Fibroblast of pulmonary artery (primary cell): Measurements from ENCODE around the gene TOB1.

Experiments
- DNase-seq: peaks from one replicate; pipeline ENCODE4 v3.0.0-alpha.2; 2010; ENCODE audit warnings: low read depth
- H3K4me3 ChIP-seq: replicated peaks from 2 replicates; pipeline ENCODE4 v1.5.1; 2011; ENCODE audit warnings: low read depth, mild to moderate bottlenecking, control low read depth, low read length, moderate library complexity
- TF ChIP-seq, protein P1 (sequence below): IDR thresholded peaks from 2 replicates; pipeline ENCODE4 v1.5.1; 2011; ENCODE audit warnings: mild to moderate bottlenecking, control low read depth, low read length, inconsistent platforms; ENCODE audit errors: missing control alignments

Gene TOB1

DNA sequence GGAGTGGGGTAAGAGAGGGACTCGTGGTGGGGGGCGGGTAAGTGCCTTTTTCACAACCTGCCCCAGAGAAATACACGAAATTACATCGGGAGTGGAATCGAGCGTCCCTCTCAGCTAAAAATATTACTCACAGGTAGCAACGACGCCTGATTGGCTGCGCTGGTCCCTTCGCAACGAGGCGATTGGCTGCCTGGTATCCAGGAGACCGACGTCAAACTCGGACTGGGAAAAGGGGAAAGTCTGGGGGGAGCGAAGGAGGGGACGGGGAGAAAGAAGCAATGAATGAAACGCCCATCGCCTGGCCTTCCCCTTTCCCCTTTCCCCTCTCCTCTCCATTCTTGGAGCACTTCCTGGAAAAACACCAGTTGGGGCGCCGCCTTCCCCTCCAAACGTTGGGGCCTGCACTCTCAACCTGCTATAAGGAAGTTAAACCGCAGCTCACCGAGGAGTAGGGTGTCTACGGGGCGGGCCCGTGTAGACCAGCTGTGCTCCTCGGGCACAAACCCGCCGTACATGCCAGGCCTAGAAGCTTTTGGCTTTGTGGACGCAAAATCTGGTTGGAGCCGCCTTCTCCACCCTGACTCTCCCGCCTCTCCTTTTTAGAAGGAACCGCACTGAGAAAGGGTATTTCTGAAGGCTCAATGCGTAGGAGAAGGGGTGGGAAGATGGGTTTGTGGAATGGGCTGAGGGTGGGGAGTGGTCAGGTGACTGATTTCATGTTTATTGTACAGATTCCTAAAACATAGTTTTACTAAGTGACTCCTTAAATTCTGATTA, 1.4 kb upstream of the TOB1 start:
- H3K4me3 ChIP-seq = peak overlapping the region; percentile 75
- TF ChIP-seq, protein P1, sequence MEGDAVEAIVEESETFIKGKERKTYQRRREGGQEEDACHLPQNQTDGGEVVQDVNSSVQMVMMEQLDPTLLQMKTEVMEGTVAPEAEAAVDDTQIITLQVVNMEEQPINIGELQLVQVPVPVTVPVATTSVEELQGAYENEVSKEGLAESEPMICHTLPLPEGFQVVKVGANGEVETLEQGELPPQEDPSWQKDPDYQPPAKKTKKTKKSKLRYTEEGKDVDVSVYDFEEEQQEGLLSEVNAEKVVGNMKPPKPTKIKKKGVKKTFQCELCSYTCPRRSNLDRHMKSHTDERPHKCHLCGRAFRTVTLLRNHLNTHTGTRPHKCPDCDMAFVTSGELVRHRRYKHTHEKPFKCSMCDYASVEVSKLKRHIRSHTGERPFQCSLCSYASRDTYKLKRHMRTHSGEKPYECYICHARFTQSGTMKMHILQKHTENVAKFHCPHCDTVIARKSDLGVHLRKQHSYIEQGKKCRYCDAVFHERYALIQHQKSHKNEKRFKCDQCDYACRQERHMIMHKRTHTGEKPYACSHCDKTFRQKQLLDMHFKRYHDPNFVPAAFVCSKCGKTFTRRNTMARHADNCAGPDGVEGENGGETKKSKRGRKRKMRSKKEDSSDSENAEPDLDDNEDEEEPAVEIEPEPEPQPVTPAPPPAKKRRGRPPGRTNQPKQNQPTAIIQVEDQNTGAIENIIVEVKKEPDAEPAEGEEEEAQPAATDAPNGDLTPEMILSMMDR = no peak
- peak; percentile 94 for DNase-seq

DNA sequence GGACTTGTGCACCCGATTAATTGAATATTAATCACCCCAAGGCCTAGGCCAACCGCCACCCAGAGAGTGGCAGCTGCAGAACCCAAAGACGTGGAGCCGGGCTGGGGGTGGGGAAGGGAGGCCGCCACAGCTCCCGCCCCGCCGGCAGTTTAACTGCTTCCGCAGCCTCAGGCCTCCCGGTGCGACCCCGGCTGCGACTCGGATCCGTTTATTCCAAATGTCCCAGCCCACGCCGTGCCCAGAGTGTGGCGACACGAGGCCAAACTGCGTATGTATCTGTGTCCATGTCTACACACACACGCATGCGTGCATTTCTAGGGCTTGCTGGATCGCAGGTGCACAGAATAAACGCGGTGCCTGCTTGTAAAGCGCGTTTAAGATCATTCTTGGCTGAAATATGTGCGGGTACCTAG, 802 bp upstream of the TOB1 start:
- H3K4me3 ChIP-seq = peak overlapping the region; percentile 75
- DNase-seq = no peak
- TF ChIP-seq, protein P1 = no peak

DNA sequence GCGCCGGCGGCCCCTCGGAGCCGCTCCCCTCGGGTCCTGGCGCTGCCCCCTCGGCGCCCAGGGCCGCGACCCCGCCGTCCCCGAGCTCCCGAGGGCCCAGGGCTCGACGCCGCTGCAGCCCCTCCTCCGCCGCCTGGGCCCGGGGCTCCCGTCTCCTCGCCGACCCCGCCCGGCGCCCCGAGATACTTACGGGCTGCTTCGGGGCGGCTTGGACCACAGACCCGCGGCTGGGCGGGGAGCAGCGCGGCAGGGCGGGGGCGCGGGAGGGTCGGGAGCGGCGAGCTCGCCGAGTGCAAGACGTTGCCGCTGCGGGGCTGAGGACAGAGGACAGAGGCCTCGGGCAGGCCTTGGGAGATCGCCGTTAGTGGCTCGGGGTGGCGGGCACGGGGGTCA, 290 bp downstream of the TOB1 start:
- DNase-seq = no peak
- peak overlapping the region; percentile 90 for H3K4me3 ChIP-seq
- TF ChIP-seq, protein P1 = no peak

GRCh38 chr17:50865060-50865867, 890 bp downstream of the TOB1 start:
- peak; percentile 44 for DNase-seq
- peak overlapping the region; percentile 90 for H3K4me3 ChIP-seq
- TF ChIP-seq, protein P1 = no peak

DNA sequence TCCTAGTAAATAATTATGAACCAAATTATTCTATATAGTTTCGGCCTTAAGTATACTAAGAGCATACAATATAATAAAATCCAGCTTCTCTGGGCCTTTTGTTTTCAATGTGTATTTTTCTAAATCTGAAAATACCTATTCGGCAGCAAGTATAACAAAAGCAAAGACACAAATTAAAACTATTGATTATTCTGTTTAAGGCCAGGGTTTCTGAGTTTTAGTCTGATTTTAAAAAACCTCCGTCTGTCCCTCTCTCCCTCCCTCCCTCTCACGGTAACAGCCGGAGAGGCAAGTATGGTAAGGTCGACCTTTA, 1.5 kb downstream of the TOB1 start:
- peak overlapping the region; percentile 90 for H3K4me3 ChIP-seq
- TF ChIP-seq, protein P1 = no peak
- no peak for DNase-seq

DNA sequence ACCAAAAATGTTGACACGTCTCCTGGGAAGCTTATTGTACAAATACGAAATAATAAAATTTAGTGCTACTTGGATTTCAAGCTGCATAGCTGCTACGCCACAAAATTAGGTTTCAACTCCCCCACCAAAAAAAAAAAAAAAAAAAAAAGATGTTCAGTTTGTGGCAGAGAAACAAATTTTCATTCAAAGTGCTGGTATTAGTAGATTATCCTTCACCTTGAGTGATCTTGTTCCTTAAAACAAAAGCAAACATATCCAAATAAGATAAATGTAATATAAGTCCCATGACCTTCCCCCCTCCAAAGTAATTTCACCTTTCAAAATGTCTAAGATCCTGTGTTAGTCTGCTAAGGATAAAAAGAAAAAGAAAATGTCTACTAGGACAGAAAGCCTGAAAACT, 2.2 kb downstream of the TOB1 start:
- TF ChIP-seq, protein P1 = no peak
- DNase-seq = no peak
- peak overlapping the region; percentile 90 for H3K4me3 ChIP-seq
